Psoas muscle (tissue), 8 donors: ENCODE measurements around the gene SHC3. TPM values are rescaled to one million over a fixed set of nuclear protein-coding genes. Genes with fewer than 3 reads are reported as not detected.

ENCODE experiments used
- ATAC-seq, 4 donors: fragments of 200-7000 bp; cut with Tn5 transposase; one replicate each; pipeline ENCODE4 v1.9.1; 2020; ENCODE audit warnings: moderate library complexity in 3 of 4, mild to moderate bottlenecking in 2 of 4
- DNase-seq, 2 donors: peaks; one replicate each; pipeline ENCODE4 v3.0.0-alpha.2; 2020
- H3K27ac ChIP-seq: fragments of 200-600 bp; one replicate; pipeline ENCODE4 v1.8.0; 2022
- H3K27me3 ChIP-seq, 3 donors: fragments of 200-600 bp in 1 of 3; one replicate each; pipeline versions ENCODE4 v1.6.1 to v1.8.0; 2013 to 2022; ENCODE audit warnings: low read length in 2 of 3, mild to moderate bottlenecking in 2 of 3, moderate library complexity in 1 of 3; ENCODE audit not compliant: insufficient read depth in 3 of 3
- H3K36me3 ChIP-seq, 2 donors: fragments of 200-600 bp in 1 of 2; one replicate each; pipeline versions ENCODE4 v1.6.1 to v1.8.0; 2013 to 2022; ENCODE audit warnings: low read depth in 1 of 2, mild to moderate bottlenecking in 1 of 2, moderate library complexity in 1 of 2; ENCODE audit not compliant: insufficient read depth in 1 of 2
- H3K4me1 ChIP-seq: fragments of 200-600 bp; one replicate; pipeline ENCODE4 v1.8.0; 2022
- H3K4me3 ChIP-seq: fragments of 200-600 bp; one replicate; pipeline ENCODE4 v1.8.0; 2022; ENCODE audit warnings: mild to moderate bottlenecking
- H3K9me3 ChIP-seq: fragments of 200-600 bp; one replicate; pipeline ENCODE4 v1.8.0; 2022
- CTCF ChIP-seq: fragments of 200-600 bp; IDR thresholded peaks from one replicate; pipeline ENCODE4 v1.8.0; 2022; ENCODE audit warnings: antibody characterized with exemption
- WGBS, 3 donors: extraction: QIAGEN DNeasy Blood & Tissue Kit; methylation state at CpG; one replicate each; pipeline versions ENCODE4 v1.1.6 to v1.1.7; 2013; 5-methylcytosine and 5-hydroxymethylcytosine counted together
- intact Hi-C, 2 donors: fragments of 100-400 bp; cut with DNase I; formaldehyde crosslinking; loops; one replicate each; pipeline versions ENCODE4 v1.11.0 to v1.14.2; 2022
- polyA plus RNA-seq, 3 donors: library from polyadenylated mRNA; stranded (reverse); fragments of 200-250 nt; gene quantifications; one replicate each; pipeline ENCODE4 v1.2.3, GENCODE V29; 2013
- total RNA-seq, 4 donors: library from RNA; stranded (reverse); fragmentation: NEBNext Ultra II Directional in 2 of 4; extraction: Animal tissue kit (Norgen Biotek cat#: 25700) in 2 of 4; gene quantifications; one replicate each; pipeline versions ENCODE4 v1.2.1 to v1.2.4, GENCODE V29; 2021 to 2023
- donor health status: healthy with polysubstance abuse.
- donor health status: DM: no; HTN: no; CAD: no; lungs with moderate emphysema.
- donor health status: Bipolar disorder and iron deficiency.
- donor health status: healthy.
- donor health status: DM: yes; HTN: yes; CAD: no.
- donor health status: DM: no; HTN: no; CAD: no.
- donor health status: DM: no; HTN: no; CAD: no.
- donor health status: DM: yes; HTN: yes; CAD: no.

SHC3 gene
- total and polyA plus RNA-seq, 7 donors, result 0.04 to 0.71 (median 0.20) TPM

DNA sequence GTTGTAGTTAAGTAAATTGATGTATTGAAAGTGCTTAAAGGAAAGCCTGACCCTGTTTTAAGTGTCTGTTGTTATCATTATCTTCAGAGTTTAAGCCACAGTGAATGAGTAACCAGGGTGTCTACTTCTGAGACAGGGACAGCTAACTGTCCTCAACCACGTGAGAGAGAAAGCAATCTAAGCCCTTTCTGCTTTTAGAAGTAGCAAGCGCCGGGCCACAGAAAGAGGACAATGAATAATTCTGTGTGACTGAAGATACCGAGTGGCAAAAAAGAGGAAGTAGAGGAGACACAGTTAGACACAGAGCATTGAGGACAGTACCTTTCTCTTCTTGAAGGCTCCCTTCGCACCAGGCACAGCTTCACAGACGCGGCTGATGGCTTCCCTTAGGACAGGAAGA lies 101.1 kb downstream of the SHC3 start:
- intact Hi-C loops, result no loop called here
- H3K27ac ChIP-seq, result no peak overlapping the region
- TF ChIP-seq CTCF, result no peak
- H3K9me3 ChIP-seq, result no peaks in the 10 kb centered on the region
- no peak for ATAC-seq
- no peaks in the 10 kb centered on the region for H3K27me3 ChIP-seq
- no peaks in the 10 kb centered on the region for H3K36me3 ChIP-seq
- 79 to 84% (median 80%) methylated on average over 7 of the region's 7 CpGs for WGBS, 3 donors
- H3K4me3 ChIP-seq, result no peak overlapping the region
- no peak for DNase-seq
- no peaks in the 10 kb centered on the region for H3K4me1 ChIP-seq

DNA sequence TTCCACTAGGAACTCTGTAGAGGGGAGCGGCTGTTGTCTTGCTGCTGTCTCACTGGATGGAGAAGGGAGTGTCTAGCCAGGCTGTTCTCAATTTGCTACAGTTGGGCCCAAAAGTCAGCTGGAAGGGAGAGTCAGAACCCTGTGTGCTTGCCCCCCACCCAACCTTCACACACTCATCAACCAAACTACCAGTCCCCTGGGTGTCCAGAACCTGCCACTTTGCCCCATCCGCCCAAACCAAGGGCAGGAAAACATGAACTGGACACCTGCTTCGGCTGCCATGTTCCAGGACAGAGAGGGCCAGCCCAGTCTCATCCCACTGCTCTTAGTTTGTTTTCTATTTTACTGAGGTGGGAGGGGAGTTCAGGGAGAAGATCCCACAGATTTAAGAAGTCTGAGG lies 105.2 kb downstream of the SHC3 start:
- no peak for TF ChIP-seq CTCF
- intact Hi-C loops, result no loop called here
- H3K4me1 ChIP-seq, result no peaks in the 10 kb centered on the region
- 91 to 96% (median 95%) methylated on average over 3 of the region's 3 CpGs for WGBS, 3 donors
- no peak overlapping the region for H3K4me3 ChIP-seq
- H3K27ac ChIP-seq, result no peak overlapping the region
- no peaks in the 10 kb centered on the region for H3K9me3 ChIP-seq
- DNase-seq, result no peak
- ATAC-seq, result no peak
- H3K27me3 ChIP-seq, result no peaks in the 10 kb centered on the region
- no peaks in the 10 kb centered on the region for H3K36me3 ChIP-seq

GRCh38 chr9:89071591-89071990 lies 107.0 kb downstream of the SHC3 start:
- no peak for ATAC-seq
- no peak for TF ChIP-seq CTCF
- Histone ChIP-seq H3K9me3 (no peaks in the 10 kb centered on the region), H3K27ac (no peak overlapping the region), H3K36me3 (no peaks in the 10 kb centered on the region), H3K27me3 (no peaks in the 10 kb centered on the region), H3K4me3 (no peak overlapping the region), H3K4me1 (no peaks in the 10 kb centered on the region)
- no peak for DNase-seq
- WGBS, 3 donors, result 73 to 78% (median 78%) methylated on average over 4 of the region's 4 CpGs
- intact Hi-C loops, result no loop called here

- Histone ChIP-seq H3K27me3 (no peaks in the 10 kb centered on the region), H3K27ac (no peak overlapping the region), H3K36me3 (no peaks in the 10 kb centered on the region), H3K4me1 (no peaks in the 10 kb centered on the region), H3K9me3 (no peaks in the 10 kb centered on the region), H3K4me3 (no peak overlapping the region)
- WGBS, 3 donors, result 69 to 76% (median 70%) methylated on average over 4 of the region's 4 CpGs
- DNase-seq, result no peak
- no peak for ATAC-seq
- intact Hi-C loops, result no loop called here
- no peak for TF ChIP-seq CTCF
Measured at GRCh38 chr9:89066835-89067234, 111.8 kb downstream of the SHC3 start.

DNA sequence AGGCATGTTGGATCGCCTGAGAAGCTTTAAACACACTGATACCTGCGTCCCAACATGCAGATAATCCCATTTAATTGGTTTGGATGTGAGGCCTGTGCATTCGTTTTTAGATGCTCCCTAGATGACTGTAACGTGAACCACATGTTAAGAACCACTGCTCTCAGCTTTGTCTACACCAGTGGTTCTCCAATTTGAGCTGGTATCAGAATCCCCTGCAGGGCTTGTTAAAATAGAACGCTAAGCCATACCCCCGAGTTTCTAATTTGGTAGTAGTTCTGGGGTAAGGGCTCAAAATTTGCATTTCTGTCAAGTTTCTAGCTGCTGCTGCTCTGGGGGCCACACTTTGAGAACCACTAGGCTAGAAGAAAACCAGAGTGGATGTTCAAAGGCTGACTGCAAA lies 112.7 kb downstream of the SHC3 start:
- Histone ChIP-seq H3K27me3 (no peaks in the 10 kb centered on the region), H3K9me3 (no peaks in the 10 kb centered on the region), H3K36me3 (no peaks in the 10 kb centered on the region), H3K4me1 (no peaks in the 10 kb centered on the region), H3K27ac (no peak overlapping the region), H3K4me3 (no peak overlapping the region)
- intact Hi-C loops, result no loop called here
- DNase-seq (no peak), ATAC-seq (no peak)
- WGBS, 3 donors, result 65 to 72% (median 72%) methylated on average over 6 of the region's 6 CpGs
- no peak for TF ChIP-seq CTCF
